Activated CD4-positive, alpha-beta memory T cell treated with anti-CD3 and anti-CD28 coated beads for 36 hours (primary cell): ENCODE results near the gene AP1S2. TPM values are rescaled to one million over a fixed set of nuclear protein-coding genes. Genes with fewer than 3 reads are reported as not detected.

Source experiments
- CTCF ChIA-PET: fragments of 350-600 bp; sonication (Branson Sonifier 250); formaldehyde crosslinking; loops from one replicate; lab custom pipeline; 2021; ENCODE audit warnings: antibody characterized with exemption, inconsistent platforms; lab: Charles Lee
- POLR2A ChIA-PET: fragments of 350-600 bp; sonication (Branson Sonifier 250); formaldehyde crosslinking; loops from one replicate; lab custom pipeline; 2021; ENCODE audit warnings: antibody characterized with exemption; lab: Charles Lee
- DNase-seq: peaks from one replicate; pipeline ENCODE4 v3.0.0-alpha.2; 2020
- H3K27ac Mint-ChIP-seq: one replicate; pipeline ENCODE4 v1.8.0; 2021; ENCODE audit warnings: mixed read lengths
- H3K27me3 Mint-ChIP-seq: one replicate; pipeline ENCODE4 v1.8.0; 2021; ENCODE audit warnings: mixed read lengths
- H3K36me3 Mint-ChIP-seq: one replicate; pipeline ENCODE4 v1.8.0; 2021; ENCODE audit warnings: mixed read lengths
- H3K4me1 Mint-ChIP-seq: one replicate; pipeline ENCODE4 v1.8.0; 2021; ENCODE audit warnings: low read depth, mixed read lengths
- H3K4me3 Mint-ChIP-seq: one replicate; pipeline ENCODE4 v1.8.0; 2021; ENCODE audit warnings: mild to moderate bottlenecking, mixed read lengths
- H3K9me3 Mint-ChIP-seq: one replicate; pipeline ENCODE4 v1.8.0; 2021; ENCODE audit warnings: mixed read lengths
- intact Hi-C: fragments of 100-400 bp; cut with micrococcal nuclease; formaldehyde crosslinking; loops from one replicate; pipeline ENCODE4 v1.15.1; 2023
- total RNA-seq, 2 experiments: library from RNA; stranded (reverse); gene quantifications; one replicate each; pipeline ENCODE4 v1.2.3, GENCODE V29; 2021

AP1S2 gene
- total RNA-seq, 2 experiments from 2014 or later, result 21.4 to 29.3 TPM

DNA sequence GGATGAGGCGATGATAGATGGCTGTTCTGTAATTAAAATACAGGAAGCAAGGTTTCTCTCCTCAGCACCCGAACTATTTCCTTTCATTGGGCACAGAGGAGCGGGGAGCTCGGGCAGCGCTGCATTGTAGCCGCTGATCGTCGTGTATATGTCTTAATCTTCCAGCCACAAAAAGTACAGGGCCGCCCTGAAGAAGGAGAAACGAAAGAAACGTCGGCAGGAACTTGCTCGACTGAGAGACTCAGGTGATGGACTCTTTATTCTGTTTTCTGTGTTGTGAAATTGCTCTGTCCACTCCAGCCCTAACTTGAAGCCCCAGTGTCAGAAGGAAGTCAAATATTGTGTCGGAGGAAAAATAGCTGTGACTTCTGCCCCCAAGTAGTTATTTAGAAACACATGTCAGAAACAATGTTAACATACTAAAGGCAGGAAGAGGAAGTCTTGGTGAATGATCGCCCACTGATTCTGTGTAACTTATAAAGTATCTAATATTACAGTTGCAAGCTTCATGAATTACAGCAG lies 63.8 kb downstream of the AP1S2 start:
- H3K36me3 Mint-ChIP-seq, result peaks cover 4% of the 10 kb centered on the region
- intact Hi-C loops, result loop anchor here (1.0 to 5.0 kb wide), 5 partner anchors 9 to 116 kb away; partner anchors contain the start of genes AP1S2 and CA5B
- no peak overlapping the region for H3K27ac Mint-ChIP-seq
- no peaks in the 10 kb centered on the region for H3K9me3 Mint-ChIP-seq
- no peak overlapping the region for H3K4me3 Mint-ChIP-seq
- POLR2A ChIA-PET, result interaction anchor here (0.7 to 1.5 kb wide), 5 partner anchors 8 to 115 kb away, joined by 3 to 7 read pairs (median 5); partner anchors contain the start of genes AP1S2 and CA5B
- CTCF ChIA-PET, result interaction anchor here (1.1 kb wide), 2 partner anchors 53 to 64 kb away, joined by 3 to 4 read pairs; partner anchors contain the start of genes AP1S2 and CA5B
- H3K27me3 Mint-ChIP-seq, result no peaks in the 10 kb centered on the region
- H3K4me1 Mint-ChIP-seq, result peaks cover 27% of the 10 kb centered on the region
- DNase-seq, result no peak

DNA sequence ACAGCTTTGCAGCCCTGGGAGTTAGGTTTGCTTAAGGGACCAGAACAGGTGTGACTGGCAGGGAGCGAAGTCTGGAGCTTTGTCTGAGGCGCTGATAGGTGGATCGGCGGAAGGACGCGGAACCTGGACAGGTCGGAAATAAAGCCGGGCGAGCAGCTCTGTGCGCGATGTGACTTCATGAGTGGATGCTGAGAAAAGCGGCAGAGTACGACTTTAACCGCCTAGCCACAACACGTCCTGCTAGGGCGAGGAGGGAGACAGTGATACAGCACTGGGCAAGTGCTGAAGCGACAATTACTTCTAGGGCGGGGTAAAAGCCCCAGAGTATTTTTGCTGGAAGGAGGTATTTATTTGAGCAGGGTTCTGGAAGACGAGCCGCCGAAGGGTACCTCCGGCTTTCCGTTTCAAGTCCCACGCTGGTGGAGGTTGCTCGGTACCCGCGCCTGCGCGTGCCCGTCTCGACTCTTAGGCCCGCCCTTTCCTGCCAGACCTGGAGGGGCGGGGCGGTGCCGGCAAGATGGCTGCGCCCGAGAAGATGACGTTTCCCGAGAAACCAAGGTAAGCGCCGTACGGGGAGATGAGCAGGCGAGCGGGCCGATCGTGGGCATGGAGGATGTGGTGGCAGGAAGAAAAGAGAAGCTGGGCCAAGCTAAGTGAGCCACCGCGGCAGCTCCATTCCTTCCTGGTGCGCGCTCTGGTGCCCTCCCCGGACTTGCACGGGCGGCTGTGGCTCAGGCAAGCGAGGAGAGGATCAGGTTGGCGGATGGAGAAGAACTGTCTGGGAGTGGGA lies 64.4 kb downstream of the AP1S2 start, which contains the start of gene ZRSR2:
ZRSR2 (plus strand) TSS at position 506 of the 790 bp plus-strand sequence; CDS start at position 518, 12 bp downstream.
- intact Hi-C loops, result loop anchor here (1.0 to 10.0 kb wide), 6 partner anchors 8 to 295 kb away; partner anchors contain the start of genes AP1S2, CA5B and PIR
- Mint-ChIP-seq H3K27ac (no peak within 1 kb of the TSS), H3K4me3 (no peak within 1 kb of the TSS), H3K4me1 (peaks cover 26% of the 10 kb centered on the region), H3K9me3 (no peaks in the 10 kb centered on the region), H3K36me3 (peaks cover 3% of the 10 kb centered on the region), H3K27me3 (no peaks in the 10 kb centered on the region)
- POLR2A ChIA-PET, result interaction anchor here (0.9 to 1.5 kb wide), 7 partner anchors 8 to 115 kb away, joined by 3 to 7 read pairs (median 3); partner anchors contain the start of genes AP1S2 and CA5B
- DNase-seq, result peak; percentile 91
- CTCF ChIA-PET, result interaction anchor here (0.6 to 1.1 kb wide), 4 partner anchors 26 to 65 kb away, joined by 3 to 4 read pairs (median 4); partner anchors contain the start of genes AP1S2 and CA5B

GRCh38 chrX:15786915-15787314 lies 67.7 kb downstream of the AP1S2 start:
- Mint-ChIP-seq H3K4me1 (peaks cover 3% of the 10 kb centered on the region), H3K36me3 (peaks cover 9% of the 10 kb centered on the region), H3K9me3 (no peaks in the 10 kb centered on the region), H3K27me3 (no peaks in the 10 kb centered on the region), H3K27ac (no peak overlapping the region), H3K4me3 (no peak overlapping the region)
- no peak for DNase-seq
- intact Hi-C loops, result loop anchor here (10.0 kb wide), 1 partner anchor 292 kb away; the partner anchor contains the start of gene PIR
- ChIA-PET CTCF (no interaction called here), POLR2A (no interaction called here)

DNA sequence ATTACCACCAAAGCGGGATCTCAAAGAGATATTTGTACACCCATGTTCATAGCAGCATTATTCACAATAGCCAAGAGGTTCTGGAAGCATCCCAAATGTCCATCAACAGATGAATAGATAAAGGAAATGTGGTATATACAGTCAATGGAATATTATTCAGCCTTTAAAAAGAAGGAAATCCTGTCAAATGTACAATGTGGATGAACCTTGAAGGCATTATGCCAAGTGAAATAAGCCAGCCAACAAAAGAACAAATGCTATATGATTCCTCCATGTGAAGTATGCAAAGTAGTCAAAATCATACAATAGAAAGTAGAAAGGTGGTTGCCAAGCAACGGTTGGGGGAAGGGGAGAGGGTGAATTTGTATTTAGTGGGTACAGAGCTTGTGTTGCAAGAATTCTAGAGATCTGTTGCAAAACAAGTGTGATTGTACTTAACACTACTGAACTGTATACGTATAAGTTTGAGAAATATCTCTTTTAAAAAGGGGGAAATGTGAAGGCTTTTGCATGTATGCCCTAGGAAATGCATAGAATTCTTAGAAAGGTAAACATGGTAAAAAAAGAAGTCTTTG lies 69.3 kb downstream of the AP1S2 start:
- intact Hi-C loops, result loop anchor here (10.0 kb wide), 1 partner anchor 290 kb away; the partner anchor contains the start of gene PIR
- Mint-ChIP-seq H3K36me3 (peaks cover 9% of the 10 kb centered on the region), H3K27me3 (no peaks in the 10 kb centered on the region), H3K4me1 (peaks cover 3% of the 10 kb centered on the region), H3K4me3 (no peak overlapping the region), H3K27ac (no peak overlapping the region), H3K9me3 (no peaks in the 10 kb centered on the region)
- no peak for DNase-seq
- ChIA-PET CTCF (no interaction called here), POLR2A (no interaction called here)

GRCh38 chrX:15781961-15782699 lies 72.5 kb downstream of the AP1S2 start:
- DNase-seq, result peak; percentile 47
- Mint-ChIP-seq H3K36me3 (peaks cover 9% of the 10 kb centered on the region), H3K4me1 (peaks cover 7% of the 10 kb centered on the region), H3K9me3 (no peaks in the 10 kb centered on the region), H3K27ac (peak overlapping the region; percentile 96), H3K27me3 (no peaks in the 10 kb centered on the region), H3K4me3 (peak overlapping the region; percentile 76)
- ChIA-PET CTCF (no interaction called here), POLR2A (interaction anchor here (1.1 to 1.3 kb wide), 3 partner anchors 7 to 73 kb away, joined by 3 to 4 read pairs (median 4); partner anchors contain the start of gene AP1S2)
- intact Hi-C loops, result loop anchor here (1.0 to 10.0 kb wide), 2 partner anchors 8 to 287 kb away; partner anchors contain the start of genes PIR and ZRSR2

Other genes starting within 250 kb of the AP1S2 start
- under 1 TPM; 0.41 to 0.69 TPM for gene CLTRN, start 190.0 kb downstream of the AP1S2 start, total RNA-seq
- gene CA5B, start 116.5 kb downstream of the AP1S2 start, total RNA-seq, result 10 to 100 TPM; 13.1 to 15.5 TPM
- 10 to 100 TPM; 16.2 to 17.3 TPM for gene ZRSR2, start 64.3 kb downstream of the AP1S2 start, total RNA-seq